Stimulated activated CD4-positive, alpha-beta T cell treated with anti-CD3 and anti-CD28 coated beads, TNF-alpha, amount 100 ng/mL, for 24 hours (primary cell): Measurements from ENCODE around the gene TBC1D16.

Experiments used
- DNase-seq, 3 experiments: peaks; one replicate each; pipeline ENCODE4 v3.0.0-alpha.2; 2020; ENCODE audit warnings: low read depth in 3 of 3

The TBC1D16 gene

GRCh38 chr17:80025796-80026195 lies 9.9 kb downstream of the TBC1D16 start:
- DNase-seq, result no peak

- DNase-seq, result no peak
Measured at GRCh38 chr17:80025140-80025539, 10.5 kb downstream of the TBC1D16 start.

GRCh38 chr17:80024206-80024972 lies 11.3 kb downstream of the TBC1D16 start:
- DNase-seq, result no peak

- no peak for DNase-seq
Measured at GRCh38 chr17:80023481-80024205, 12.0 kb downstream of the TBC1D16 start.

- no peak for DNase-seq
Measured at GRCh38 chr17:80021600-80021999, 14.1 kb downstream of the TBC1D16 start.

- no peak for DNase-seq
Measured at GRCh38 chr17:80018917-80019651, 16.6 kb downstream of the TBC1D16 start.

GRCh38 chr17:80017226-80018010 lies 18.3 kb downstream of the TBC1D16 start:
- no peak for DNase-seq

- DNase-seq, result no peak
Measured at GRCh38 chr17:80012765-80013741, 22.6 kb downstream of the TBC1D16 start.

- no peak for DNase-seq
Measured at GRCh38 chr17:80011989-80012555, 23.6 kb downstream of the TBC1D16 start.

- no peak for DNase-seq
Measured at GRCh38 chr17:80010283-80010858, 25.3 kb downstream of the TBC1D16 start.

- no peak for DNase-seq
Measured at GRCh38 chr17:80009391-80010282, 26.0 kb downstream of the TBC1D16 start.

- DNase-seq, result no peak
Measured at GRCh38 chr17:80008848-80009247, 26.8 kb downstream of the TBC1D16 start.

GRCh38 chr17:80008383-80008840 lies 27.3 kb downstream of the TBC1D16 start:
- DNase-seq, result peak; percentile 66 to 81 (median 68)

- DNase-seq, result no peak
Measured at GRCh38 chr17:80007939-80008338, 27.7 kb downstream of the TBC1D16 start.

GRCh38 chr17:80006811-80007752 lies 28.6 kb downstream of the TBC1D16 start:
- DNase-seq, result no peak

- DNase-seq, result no peak
Measured at GRCh38 chr17:80006339-80006720, 29.3 kb downstream of the TBC1D16 start.
